Peyer's patch (tissue), 4 donors: ENCODE data around the gene NR1D1. TPM values are rescaled to one million over a fixed set of nuclear protein-coding genes. Genes with fewer than 3 reads are reported as not detected.

Experiments
- DNase-seq, 3 donors: peaks; one replicate each; pipeline ENCODE4 v3.0.0-alpha.2; 2017 to 2019
- H3K27ac ChIP-seq, 4 donors: fragments of 200-600 bp; sonication (generic); one replicate each; pipeline ENCODE4 v1.5.1; 2016 to 2019
- H3K27me3 ChIP-seq, 2 donors: fragments of 200-600 bp; sonication (generic); one replicate each; pipeline ENCODE4 v1.5.1; 2019
- H3K36me3 ChIP-seq, 3 donors: fragments of 200-600 bp; sonication (generic); one replicate each; pipeline ENCODE4 v1.5.1; 2016 to 2019
- H3K4me1 ChIP-seq, 4 donors: fragments of 200-600 bp; sonication (generic); one replicate each; pipeline ENCODE4 v1.5.1; 2016 to 2019
- H3K4me3 ChIP-seq, 4 donors: fragments of 200-600 bp; sonication (generic); 1 replicate in 3 of 4; 2 replicates in 1 of 4; pipeline ENCODE4 v1.5.1; 2016 to 2019; ENCODE audit warnings: mild to moderate bottlenecking in 1 of 4
- H3K9me3 ChIP-seq, 4 donors: fragments of 200-600 bp; sonication (generic); one replicate each; pipeline ENCODE4 v1.5.1; 2016 to 2019; ENCODE audit warnings: mild to moderate bottlenecking in 1 of 4
- CTCF ChIP-seq, 6 experiments: fragments of 450-650 bp in 4 of 6; fragments of 200-600 bp in 2 of 6; sonication (generic) in 1 of 6; IDR thresholded peaks; one replicate each; pipeline ENCODE4 v1.5.1; 2017 to 2019; ENCODE audit warnings: antibody characterized with exemption in 6 of 6, mild to moderate bottlenecking in 3 of 6, moderate library complexity in 1 of 6
- POLR2A ChIP-seq, 2 donors: fragments of 450-650 bp; IDR thresholded peaks; one replicate each; pipeline ENCODE4 v1.5.1; 2017; ENCODE audit warnings: antibody characterized with exemption in 2 of 2, mild to moderate bottlenecking in 2 of 2, moderate library complexity in 2 of 2
- total RNA-seq, 4 donors: library from RNA; depleted of rRNA; stranded (reverse); fragments of >200 nt; gene quantifications; one replicate each; pipeline ENCODE4 v1.1.0, GENCODE V29; 2016

The NR1D1 gene
- total RNA-seq, 4 donors from 2014 or later, result 13.2 to 38.8 (median 18.9) TPM

DNA sequence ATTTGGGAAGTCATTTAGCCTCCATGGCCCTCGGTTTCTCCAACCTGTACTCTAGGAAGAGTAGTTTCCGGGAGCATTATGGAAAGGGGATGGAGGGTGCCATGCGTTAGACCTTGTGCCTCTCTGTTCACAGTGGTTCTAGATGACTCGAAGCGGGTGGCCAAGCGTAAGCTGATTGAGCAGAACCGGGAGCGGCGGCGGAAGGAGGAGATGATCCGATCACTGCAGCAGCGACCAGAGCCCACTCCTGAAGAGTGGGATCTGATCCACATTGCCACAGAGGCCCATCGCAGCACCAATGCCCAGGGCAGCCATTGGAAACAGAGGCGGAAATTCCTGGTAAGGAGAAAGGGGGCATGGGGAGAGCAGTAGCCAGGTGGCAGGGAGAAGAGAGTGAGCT lies 15.9 kb downstream of the NR1D1 start:
- TF ChIP-seq POLR2A (IDR thresholded peaks at IDR 0.05) (no peak), CTCF (IDR thresholded peaks at IDR 0.05) (no peak)
- no peak for DNase-seq
- H3K36me3 ChIP-seq, result peaks cover 0 to 74% (median 0%) of the 10 kb centered on the region in 3 donors
- no peak overlapping the region for H3K4me3 ChIP-seq
- no peak overlapping the region for H3K27ac ChIP-seq
- no peaks in the 10 kb centered on the region for H3K9me3 ChIP-seq
- H3K4me1 ChIP-seq, result no peaks in the 10 kb centered on the region
- no peaks in the 10 kb centered on the region for H3K27me3 ChIP-seq

- Histone ChIP-seq H3K36me3 (peaks cover 0 to 54% (median 0%) of the 10 kb centered on the region in 3 donors), H3K27me3 (no peaks in the 10 kb centered on the region), H3K4me3 (no peak overlapping the region), H3K9me3 (no peaks in the 10 kb centered on the region), H3K27ac (no peak overlapping the region), H3K4me1 (peaks cover 13 to 26% (median 15%) of the 10 kb centered on the region in 4 donors)
- DNase-seq, result no peak
- no peak for TF ChIP-seq POLR2A (IDR thresholded peaks at IDR 0.05)
- TF ChIP-seq CTCF (IDR thresholded peaks at IDR 0.05), result no peak
Observed at GRCh38 chr17:40079545-40079944, 20.8 kb downstream of the NR1D1 start.

- Histone ChIP-seq H3K27ac (peak overlapping the region in 2 of 4 donors; percentile 98 to 100), H3K36me3 (peaks cover 0 to 38% (median 0%) of the 10 kb centered on the region in 3 donors), H3K4me3 (no peak overlapping the region), H3K4me1 (peaks cover 20 to 56% (median 25%) of the 10 kb centered on the region in 4 donors), H3K27me3 (no peaks in the 10 kb centered on the region), H3K9me3 (no peaks in the 10 kb centered on the region)
- TF ChIP-seq CTCF (IDR thresholded peaks at IDR 0.05), result no peak
- no peak for TF ChIP-seq POLR2A (IDR thresholded peaks at IDR 0.05)
- no peak for DNase-seq
Observed at GRCh38 chr17:40076591-40076990, 23.8 kb downstream of the NR1D1 start.

DNA sequence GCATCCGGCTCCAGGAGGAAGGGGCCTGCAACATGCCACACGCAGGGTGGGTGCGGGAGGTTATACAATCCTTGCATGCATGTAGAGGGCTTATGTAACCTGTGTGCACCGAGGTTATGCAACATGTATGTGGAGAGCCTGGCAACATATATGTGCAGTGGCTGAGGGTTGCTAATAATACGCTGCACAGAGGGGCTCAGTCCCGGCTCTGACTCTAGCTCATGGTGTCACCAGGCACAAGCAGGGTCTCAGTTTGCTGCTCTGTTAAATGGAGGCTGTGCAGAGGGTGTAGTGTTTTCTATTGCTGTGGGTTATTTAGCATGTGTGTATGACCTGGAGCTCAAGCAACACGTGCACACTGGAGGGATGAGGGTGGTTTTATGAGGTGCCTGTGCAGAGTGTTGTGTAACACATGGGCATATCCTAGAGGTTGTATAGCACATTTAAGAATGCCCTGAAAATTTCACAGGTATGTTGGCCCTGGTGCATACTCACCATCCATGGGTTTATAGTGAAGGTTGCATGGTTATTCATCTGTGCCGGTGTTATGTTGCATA lies 24.4 kb downstream of the NR1D1 start:
- DNase-seq, result no peak
- Histone ChIP-seq H3K27me3 (no peaks in the 10 kb centered on the region), H3K27ac (peak overlapping the region; percentile 78 to 100 (median 94)), H3K4me3 (peak overlapping the region in 2 of 4 donors; percentile 15 to 22), H3K4me1 (peaks cover 26 to 62% (median 31%) of the 10 kb centered on the region in 4 donors), H3K9me3 (no peaks in the 10 kb centered on the region), H3K36me3 (peaks cover 0 to 35% (median 0%) of the 10 kb centered on the region in 3 donors)
- TF ChIP-seq CTCF (IDR thresholded peaks at IDR 0.05) (no peak), POLR2A (IDR thresholded peaks at IDR 0.05) (no peak)

GRCh38 chr17:40075201-40075941 lies 25.0 kb downstream of the NR1D1 start:
- H3K27me3 ChIP-seq, result no peaks in the 10 kb centered on the region
- DNase-seq, result peak; percentile 81 to 92 (median 86)
- peak overlapping the region in 2 of 4 donors; percentile 15 to 22 for H3K4me3 ChIP-seq
- peak overlapping the region; percentile 78 to 100 (median 94) for H3K27ac ChIP-seq
- TF ChIP-seq POLR2A (IDR thresholded peaks at IDR 0.05) (peak in 1 of 2 donors; percentile 23), CTCF (IDR thresholded peaks at IDR 0.05) (peak; percentile 68 to 95 (median 90))
- no peaks in the 10 kb centered on the region for H3K9me3 ChIP-seq
- peaks cover 27 to 68% (median 37%) of the 10 kb centered on the region in 4 donors for H3K4me1 ChIP-seq
- peaks cover 0 to 30% (median 0%) of the 10 kb centered on the region in 3 donors for H3K36me3 ChIP-seq
